Small intestine (tissue), 7 donors: ENCODE data around the gene INHBE. TPM values are rescaled to one million over a fixed set of nuclear protein-coding genes. Genes with fewer than 3 reads are reported as not detected.
"Not testable (repeated sequence)": the region's sequence is repeated elsewhere in the genome, so short reads cannot be mapped to it uniquely, and the experiment has no call there.

ENCODE experiments used
- DNase-seq, 2 donors: peaks; one replicate each; pipeline versions ENCODE4 v3.0.0 to v3.0.0-alpha.2; 2013
- FAIRE-seq: peaks from 2 replicates; lab custom pipeline; 2012; peaks lifted over from hg19 to GRCh38; lab: Jason Lieb, UNC
- H3K27ac ChIP-seq, 3 donors: one replicate each; pipeline ENCODE4 v1.5.1; 2013; ENCODE audit warnings: low read length in 2 of 3, mild to moderate bottlenecking in 2 of 3, control low read depth in 1 of 3, inconsistent platforms in 1 of 3, low read depth in 1 of 3, moderate library complexity in 1 of 3
- H3K27me3 ChIP-seq, 3 donors: one replicate each; pipeline ENCODE4 v1.6.1; 2013; ENCODE audit warnings: low read length in 3 of 3, inconsistent platforms in 1 of 3; ENCODE audit not compliant: control insufficient read depth in 3 of 3, insufficient read depth in 3 of 3
- H3K36me3 ChIP-seq, 3 donors: one replicate each; pipeline ENCODE4 v1.6.1; 2013; ENCODE audit warnings: low read length in 3 of 3, inconsistent platforms in 1 of 3, low read depth in 1 of 3, mild to moderate bottlenecking in 1 of 3, moderate library complexity in 1 of 3; ENCODE audit not compliant: control insufficient read depth in 3 of 3, insufficient read depth in 2 of 3
- H3K4me1 ChIP-seq, 3 donors: one replicate each; pipeline ENCODE4 v1.6.1; 2013; ENCODE audit warnings: low read length in 2 of 3, inconsistent platforms in 1 of 3, low read depth in 1 of 3, mild to moderate bottlenecking in 1 of 3, moderate library complexity in 1 of 3; ENCODE audit not compliant: control insufficient read depth in 3 of 3, insufficient read depth in 2 of 3
- H3K4me3 ChIP-seq, 3 donors: one replicate each; pipeline ENCODE4 v1.5.1; 2013; ENCODE audit warnings: low read length in 3 of 3, control low read depth in 1 of 3, inconsistent platforms in 1 of 3, low read depth in 1 of 3, mild to moderate bottlenecking in 1 of 3, moderate library complexity in 1 of 3
- H3K9me3 ChIP-seq, 2 donors: one replicate each; pipeline ENCODE4 v1.6.1; 2013; ENCODE audit warnings: low read depth in 1 of 2, low read length in 1 of 2; ENCODE audit not compliant: control insufficient read depth in 2 of 2, insufficient read depth in 1 of 2
- WGBS, 3 donors: extraction: QIAGEN DNeasy Blood & Tissue Kit; methylation state at CpG; one replicate each; pipeline ENCODE4 v1.1.7; 2013; 5-methylcytosine and 5-hydroxymethylcytosine counted together
- polyA plus RNA-seq, 4 donors: library from polyadenylated mRNA; stranded (reverse) in 3 of 4; unstranded in 1 of 4; fragments of 200-250 nt in 3 of 4; fragments of 120-200 nt in 1 of 4; gene quantifications; one replicate each; pipeline versions ENCODE4 v1.2.1 to v1.2.3, GENCODE V29; 2013
- donor health status: healthy with polysubstance abuse.
- donor health status: control.
- donor health status: control.
- donor health status: Bipolar disorder and iron deficiency.
- donor health status: healthy.

INHBE gene
- polyA plus RNA-seq, 4 donors: 0.21 to 1.4 TPM; not detected in 2

GRCh38 chr12:57433370-57433769, 21.7 kb upstream of the INHBE start:
- DNase-seq (no peak), FAIRE-seq (no peak)
- Histone ChIP-seq H3K9me3 (no peaks in the 10 kb centered on the region), H3K36me3 (peaks cover 0 to 2% (median 0%) of the 10 kb centered on the region in 3 donors), H3K27ac (no peak overlapping the region), H3K27me3 (no peaks in the 10 kb centered on the region), H3K4me1 (peaks cover 0 to 26% (median 3%) of the 10 kb centered on the region in 3 donors), H3K4me3 (no peak overlapping the region)
- WGBS, 3 donors: 77 to 90% (median 81%) methylated on average over 3 of the region's 3 CpGs

- no peak for FAIRE-seq
- H3K36me3 ChIP-seq: no peaks in the 10 kb centered on the region
- H3K27me3 ChIP-seq: no peaks in the 10 kb centered on the region
- H3K4me1 ChIP-seq: peaks cover 0 to 22% (median 0%) of the 10 kb centered on the region in 3 donors
- H3K9me3 ChIP-seq: no peaks in the 10 kb centered on the region
- H3K4me3 ChIP-seq: no peak within 1 kb of the TSS
- 72 to 74% (median 72%) methylated on average over 8 of the region's 8 CpGs for WGBS, 3 donors
- no peak for DNase-seq
- no peak within 1 kb of the TSS for H3K27ac ChIP-seq
Measured at GRCh38 chr12:57434517-57435223, 20.4 kb upstream of the INHBE start, which contains the start of gene INHBC. Gene INHBC (plus strand): TSS chr12:57434784. CDS start chr12:57434887, 103 bp downstream.

- FAIRE-seq (no peak), DNase-seq (no peak)
- Histone ChIP-seq H3K9me3 (no peaks in the 10 kb centered on the region), H3K27ac (no peak overlapping the region), H3K4me3 (no peak overlapping the region), H3K4me1 (peaks cover 0 to 21% (median 0%) of the 10 kb centered on the region in 3 donors), H3K27me3 (no peaks in the 10 kb centered on the region), H3K36me3 (no peaks in the 10 kb centered on the region)
- 51 to 71% (median 60%) methylated on average over 4 of the region's 4 CpGs for WGBS, 3 donors
Measured at GRCh38 chr12:57435293-57435692, 19.8 kb upstream of the INHBE start.

- H3K4me1 ChIP-seq: peaks cover 0 to 8% (median 0%) of the 10 kb centered on the region in 3 donors
Measured at GRCh38 chr12:57438400-57438799, 16.7 kb upstream of the INHBE start.

GRCh38 chr12:57439762-57440266, 15.3 kb upstream of the INHBE start:
- Histone ChIP-seq H3K9me3 (peaks cover 0 to 4% of the 10 kb centered on the region in 2 donors), H3K27me3 (no peaks in the 10 kb centered on the region), H3K4me1 (peaks cover 0 to 2% (median 0%) of the 10 kb centered on the region in 3 donors), H3K4me3 (no peak overlapping the region), H3K27ac (no peak overlapping the region), H3K36me3 (no peaks in the 10 kb centered on the region)
- no peak for FAIRE-seq
- DNase-seq: no peak
- 84 to 87% (median 85%) methylated on average over 4 of the region's 4 CpGs for WGBS, 3 donors

More at GRCh38 chr12:57438400-57438799, 16.7 kb upstream of the INHBE start:
- H3K4me3 ChIP-seq: no peak overlapping the region
- peaks cover 0 to 4% of the 10 kb centered on the region in 2 donors for H3K9me3 ChIP-seq
- no peaks in the 10 kb centered on the region for H3K27me3 ChIP-seq
- 50 to 70% (median 50%) methylated on average over 1 of the region's 1 CpG for WGBS, 3 donors
- no peaks in the 10 kb centered on the region for H3K36me3 ChIP-seq
- no peak for FAIRE-seq
- DNase-seq: no peak
- H3K27ac ChIP-seq: no peak overlapping the region

- not testable (repeated sequence) for H3K27ac ChIP-seq, H3K4me1 ChIP-seq, H3K9me3 ChIP-seq, H3K36me3 ChIP-seq, DNase-seq, H3K27me3 ChIP-seq, FAIRE-seq, H3K4me3 ChIP-seq
- 88 to 96% (median 91%) methylated on average over 2 of the region's 2 CpGs for WGBS, 3 donors
Measured at GRCh38 chr12:57441393-57441792, 13.7 kb upstream of the INHBE start.

GRCh38 chr12:57441846-57442427, 13.2 kb upstream of the INHBE start:
- H3K4me1 ChIP-seq: no peaks in the 10 kb centered on the region

GRCh38 chr12:57444337-57444736, 10.8 kb upstream of the INHBE start:
- peaks cover 0 to 11% of the 10 kb centered on the region in 2 donors for H3K9me3 ChIP-seq
- not testable (repeated sequence) for DNase-seq, H3K36me3 ChIP-seq, FAIRE-seq, H3K27me3 ChIP-seq, H3K4me1 ChIP-seq, H3K4me3 ChIP-seq, H3K27ac ChIP-seq
- 79 to 85% (median 82%) methylated on average over 6 of the region's 6 CpGs for WGBS, 3 donors

More at GRCh38 chr12:57441846-57442427, 13.2 kb upstream of the INHBE start:
- H3K27me3 ChIP-seq: no peaks in the 10 kb centered on the region
- H3K4me3 ChIP-seq: no peak overlapping the region
- FAIRE-seq (no peak), DNase-seq (no peak)
- WGBS, 3 donors: 37 to 82% (median 55%) methylated on average over 1 of the region's 1 CpG
- no peaks in the 10 kb centered on the region for H3K36me3 ChIP-seq
- no peak overlapping the region for H3K27ac ChIP-seq
- H3K9me3 ChIP-seq: peaks cover 0 to 4% of the 10 kb centered on the region in 2 donors
